AML-193 (cell line): ENCODE data around the gene TCF12.
"Not testable (repeated sequence)": the region's sequence is repeated elsewhere in the genome, so short reads cannot be mapped to it uniquely, and the experiment has no call there.

Experiments used
- DNase-seq, 2 experiments: peaks; one replicate each; lab custom pipeline; 2025; lab: John Stamatoyannopoulos, UW

The TCF12 gene

DNA sequence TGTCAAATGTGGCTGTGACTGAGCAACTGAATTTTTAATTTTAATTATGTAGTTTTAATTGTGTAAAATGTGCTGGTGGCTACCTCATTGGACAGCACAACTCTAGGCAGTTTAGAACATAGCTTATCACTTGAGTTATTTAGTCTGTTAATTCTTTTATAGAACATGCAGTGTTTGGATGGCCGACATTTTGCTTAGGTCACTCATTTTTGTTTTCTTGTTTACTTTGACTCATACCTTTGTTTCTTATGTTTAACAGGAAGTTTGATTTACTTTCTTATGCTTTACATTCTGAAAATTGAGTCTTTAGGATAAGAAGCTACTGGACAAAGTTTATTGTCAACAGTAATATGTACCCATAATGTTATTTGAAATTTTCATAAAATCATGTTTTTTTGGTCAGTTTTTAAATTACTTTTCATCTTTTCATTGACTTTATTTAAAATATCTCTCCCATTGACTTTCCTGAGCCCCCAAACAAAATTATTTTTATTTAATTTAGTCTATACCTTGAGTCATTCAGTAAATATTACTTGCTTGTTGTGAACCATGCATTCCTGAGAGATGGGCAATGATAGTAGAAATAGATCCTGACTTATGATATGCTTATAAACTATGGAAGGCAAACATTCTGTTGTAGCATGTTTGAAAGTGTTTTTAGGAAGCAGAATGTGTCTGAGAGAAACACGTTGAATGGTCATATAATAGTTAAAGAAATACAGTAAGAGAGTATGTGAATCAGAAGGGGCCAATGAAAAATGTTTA is 60.6 kb downstream of the TCF12 start:
- no peak for DNase-seq

DNA sequence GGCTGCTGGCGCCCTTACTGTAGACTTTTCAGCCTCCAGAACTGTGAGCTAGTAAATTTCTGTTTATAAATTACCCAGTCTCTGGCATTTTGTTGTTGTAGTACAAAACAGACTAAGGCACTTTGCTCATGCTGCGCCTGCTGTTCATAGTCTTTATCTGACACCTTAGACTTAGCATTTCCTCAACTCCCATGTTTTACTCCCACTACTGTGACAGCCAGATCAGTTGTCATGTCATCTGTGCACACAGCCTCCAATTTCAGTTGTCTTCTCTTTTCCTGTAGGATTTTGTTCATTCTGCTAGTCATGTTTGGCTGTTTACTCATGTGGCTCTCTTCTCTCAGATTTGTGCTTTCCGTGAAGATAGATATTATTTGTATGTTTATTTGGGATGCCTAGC is 62.0 kb downstream of the TCF12 start:
- DNase-seq = no peak

DNA sequence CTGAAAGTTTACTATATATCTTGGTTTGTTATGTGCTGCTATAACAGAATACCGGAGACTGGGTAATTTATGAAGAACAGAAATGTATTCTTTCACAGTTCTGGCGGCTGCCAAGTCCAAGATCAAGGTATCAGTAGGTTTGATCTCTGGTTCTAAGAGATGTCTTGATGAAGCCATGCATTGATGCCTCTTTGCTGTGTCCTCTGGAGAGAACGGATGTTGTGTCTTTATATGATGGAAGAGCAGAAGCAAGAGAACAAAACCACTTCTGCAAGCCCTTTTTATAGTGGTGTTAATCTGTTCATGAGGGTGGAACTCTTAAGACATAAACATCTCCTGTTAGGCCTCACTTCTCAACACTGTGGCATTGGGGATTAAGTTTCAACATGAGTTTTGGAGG is 62.7 kb downstream of the TCF12 start:
- no peak for DNase-seq

- DNase-seq = peak; percentile 10 to 37
These were observed 64.5 kb downstream of the TCF12 start for GRCh38 chr15:56982987-56983386.

GRCh38 chr15:56984681-56985481 is 66.4 kb downstream of the TCF12 start:
- peak; percentile 82 to 87 for DNase-seq

- DNase-seq = no peak
These were observed 67.4 kb downstream of the TCF12 start for GRCh38 chr15:56985856-56986255.

DNA sequence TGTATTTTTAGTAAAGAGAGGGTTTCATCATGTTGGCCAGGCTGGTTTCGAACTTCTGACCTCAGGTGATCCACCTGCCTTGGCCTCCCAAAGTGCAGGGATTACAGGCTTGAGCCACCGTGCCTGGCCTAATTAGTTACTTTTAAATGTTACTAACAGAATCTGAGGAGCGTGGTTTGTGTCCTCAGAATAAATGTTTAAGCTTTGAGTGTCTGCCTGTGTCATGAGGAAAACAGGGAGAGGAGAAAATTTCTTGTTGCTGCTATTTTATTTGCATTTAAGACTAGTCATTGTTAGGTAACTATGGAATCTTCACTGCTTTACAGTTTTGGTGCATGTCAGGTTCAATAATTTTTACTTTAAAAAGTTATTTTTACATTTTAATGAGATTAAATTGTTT is 68.8 kb downstream of the TCF12 start:
- no peak for DNase-seq

DNA sequence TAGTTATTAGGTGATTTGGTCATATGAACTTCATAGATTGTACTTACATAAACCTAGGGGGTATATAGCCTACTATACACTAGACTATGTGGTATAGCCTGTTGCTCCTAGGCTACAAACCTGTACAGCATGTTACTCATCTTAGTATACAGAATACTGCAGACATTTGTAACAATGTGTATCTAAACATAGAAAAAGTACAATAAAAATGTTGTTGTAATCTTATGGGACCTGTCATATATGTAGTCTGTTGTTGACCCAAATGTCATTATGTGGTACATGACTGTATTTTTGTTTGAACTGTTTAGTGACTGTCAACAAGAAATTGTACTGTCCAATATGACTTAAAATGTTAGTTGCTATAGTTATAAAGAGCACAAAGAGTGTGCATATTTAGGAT is 69.8 kb downstream of the TCF12 start:
- no peak for DNase-seq

- peak in 1 of 2 experiments; percentile 32 for DNase-seq
These were observed 71.0 kb downstream of the TCF12 start for GRCh38 chr15:56989411-56989924.

DNA sequence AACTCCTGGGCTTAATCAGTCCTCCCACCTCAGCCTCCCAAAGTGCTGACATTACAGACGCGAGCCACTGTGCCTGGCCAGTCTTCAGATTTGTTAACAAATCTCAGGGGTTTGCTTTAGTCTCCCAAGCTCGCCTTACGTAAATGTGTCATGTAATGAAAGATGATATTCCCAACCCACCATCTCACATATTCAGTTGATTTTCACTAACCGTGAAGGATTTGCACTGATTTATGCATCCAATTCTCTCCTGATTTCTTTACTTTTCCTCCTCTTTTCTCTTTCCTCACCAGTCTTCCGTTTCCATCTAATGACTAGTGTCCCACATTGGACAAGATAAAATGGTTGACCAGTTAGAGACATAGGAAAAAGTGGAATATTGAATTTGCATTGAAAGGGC is 72.6 kb downstream of the TCF12 start:
- no peak for DNase-seq

GRCh38 chr15:56992725-56993124 is 74.3 kb downstream of the TCF12 start:
- peak; percentile 74 to 80 for DNase-seq

DNA sequence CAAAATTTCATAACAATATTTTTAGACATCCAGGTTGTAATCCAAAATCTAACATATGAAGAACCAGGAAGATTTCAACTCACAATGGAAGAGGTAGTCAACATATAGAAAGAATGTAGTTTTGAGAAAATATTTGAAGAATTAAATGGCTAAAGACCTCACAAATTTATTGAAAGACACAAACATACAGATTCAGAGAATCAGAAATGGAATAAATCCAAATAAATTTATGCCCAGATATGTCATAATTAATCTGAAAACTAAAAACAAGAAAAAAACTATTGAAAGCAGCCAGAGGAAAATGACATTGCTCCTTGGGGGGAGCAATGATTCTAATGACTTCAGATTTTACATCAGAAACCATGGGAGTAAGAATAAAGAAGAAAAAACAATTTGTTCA is 75.8 kb downstream of the TCF12 start:
- DNase-seq = no peak

GRCh38 chr15:56996093-56996492 is 77.6 kb downstream of the TCF12 start:
- no peak for DNase-seq

DNA sequence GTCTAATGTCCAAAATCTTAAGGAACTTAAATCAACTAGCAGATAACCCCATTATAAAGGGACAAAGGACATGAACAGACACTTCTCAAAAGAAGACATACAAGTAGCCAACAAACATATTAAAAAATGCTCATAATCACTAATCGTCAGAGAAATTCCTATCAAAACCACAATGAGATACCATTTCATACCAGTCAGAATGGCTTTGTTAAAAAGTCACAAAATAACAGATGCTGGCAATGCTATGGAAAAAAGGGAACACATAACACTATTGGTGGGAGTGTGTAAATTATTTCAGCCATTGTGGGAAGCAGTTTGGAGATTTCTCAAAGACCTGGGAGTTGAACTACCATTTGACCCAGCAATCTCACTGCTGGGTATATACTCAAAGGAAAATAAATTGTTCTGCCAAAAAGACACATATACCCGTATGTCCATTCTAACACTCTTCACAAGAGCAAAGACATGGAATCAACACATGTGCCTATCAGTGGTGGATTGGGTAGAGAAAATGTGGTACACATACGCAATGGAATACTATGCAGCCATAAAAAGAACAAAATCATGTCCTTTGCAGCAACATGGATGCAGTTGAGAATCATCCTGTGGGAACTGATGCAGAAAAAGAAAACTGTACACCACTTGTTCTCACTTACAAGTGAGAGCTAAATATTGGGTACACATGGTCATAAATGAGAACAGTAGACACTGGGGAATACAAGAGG is 78.5 kb downstream of the TCF12 start:
- DNase-seq = no peak

DNA sequence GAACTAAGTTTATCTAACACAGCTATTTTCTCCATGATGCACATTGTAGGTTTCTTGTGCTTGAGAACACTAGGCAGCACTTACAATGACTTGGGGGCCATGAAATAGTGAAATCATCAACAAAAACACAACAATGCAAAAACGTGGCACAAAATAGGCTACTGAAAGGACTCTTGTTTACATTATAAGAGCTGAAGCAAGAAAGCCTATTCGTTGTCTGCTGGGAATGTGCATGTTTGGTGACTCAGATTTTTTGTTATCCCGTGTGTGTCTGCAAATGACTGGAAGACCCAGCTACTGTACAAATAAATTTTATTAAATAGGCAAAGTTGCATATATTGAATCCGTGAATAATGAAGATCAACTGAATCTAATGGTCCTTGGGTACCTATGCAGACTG is 85.0 kb downstream of the TCF12 start:
- DNase-seq = no peak

DNA sequence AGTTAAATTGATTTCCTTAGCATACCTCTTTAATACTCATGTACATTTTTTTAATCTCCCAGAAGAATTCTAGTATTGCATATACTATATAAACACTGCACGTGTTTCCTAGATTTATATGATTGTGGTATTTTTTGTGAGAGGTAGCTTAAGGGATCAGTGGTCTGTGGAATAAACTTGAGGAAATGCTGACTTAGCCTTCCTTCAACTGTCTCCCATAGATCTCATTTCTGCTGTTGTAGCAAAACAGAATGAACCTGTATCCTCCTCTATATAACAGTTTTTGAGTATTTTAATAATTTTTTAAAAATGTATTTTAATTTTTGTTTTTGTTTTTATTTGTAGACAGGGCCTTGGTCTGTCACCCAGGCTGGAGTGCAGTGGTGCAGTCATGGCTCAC is 86.8 kb downstream of the TCF12 start:
- DNase-seq = no peak

DNA sequence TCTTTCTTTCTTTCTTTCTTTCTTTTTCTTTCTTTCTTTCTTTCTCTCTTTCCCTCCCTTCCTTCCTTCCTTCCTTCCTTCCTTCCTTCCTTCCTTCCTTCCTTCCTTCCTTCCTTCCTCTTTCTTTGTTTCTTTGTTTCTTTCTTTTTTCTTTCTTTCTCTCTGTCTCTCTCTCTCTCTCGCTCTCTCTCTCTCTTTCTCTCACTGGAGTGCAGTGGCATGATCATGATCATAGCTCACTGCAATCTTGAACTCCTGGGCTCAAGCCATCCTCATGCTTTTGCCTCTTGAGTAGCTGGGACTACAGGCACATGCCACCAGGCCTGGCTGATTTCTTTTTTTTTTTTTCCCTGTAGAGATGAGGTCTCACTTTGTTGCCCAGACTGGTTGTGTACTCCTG is 89.4 kb downstream of the TCF12 start:
- not testable (repeated sequence) for DNase-seq

GRCh38 chr15:57010724-57011123 is 92.3 kb downstream of the TCF12 start:
- no peak for DNase-seq

GRCh38 chr15:57012556-57012955 is 94.1 kb downstream of the TCF12 start:
- DNase-seq = peak; percentile 58

DNA sequence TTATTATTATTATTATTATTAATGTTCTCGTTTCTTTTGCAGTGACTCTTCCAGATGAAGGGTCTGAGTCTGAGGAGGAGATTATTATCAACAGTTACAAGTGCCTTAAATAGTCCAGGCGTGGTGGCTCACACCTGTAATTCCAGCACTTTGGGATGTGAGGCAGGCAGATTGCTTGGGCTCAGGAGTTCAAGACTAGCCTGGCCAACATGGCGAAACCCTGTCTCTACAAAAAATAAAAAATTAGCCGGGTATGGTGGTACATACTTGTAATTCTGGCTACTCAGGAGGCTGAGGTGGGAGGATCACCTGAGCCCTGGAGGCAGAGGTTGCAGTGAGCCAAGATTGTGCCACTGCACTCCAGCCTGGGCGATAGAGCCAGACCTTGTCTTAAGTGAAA is 96.5 kb downstream of the TCF12 start:
- DNase-seq = not testable (repeated sequence)

GRCh38 chr15:57015360-57015759 is 96.9 kb downstream of the TCF12 start:
- no peak for DNase-seq

DNA sequence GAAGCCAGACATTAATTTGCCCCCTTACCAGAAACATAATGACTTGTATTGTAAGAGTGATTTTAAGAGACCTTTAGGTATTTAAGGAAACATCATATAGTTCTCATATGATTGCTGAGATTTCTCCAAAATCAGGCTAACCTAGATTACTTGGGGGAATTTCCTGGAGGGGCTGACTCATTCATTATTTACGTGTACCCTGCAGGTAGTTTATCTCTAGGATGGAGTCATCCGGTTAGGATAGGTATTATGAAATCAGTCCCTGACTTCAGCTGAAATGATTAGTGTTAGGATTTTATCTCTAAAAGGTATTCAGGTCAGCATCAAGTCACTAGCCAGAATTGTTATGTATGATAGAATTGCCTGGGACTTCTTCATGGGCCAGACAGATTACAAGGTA is 97.5 kb downstream of the TCF12 start:
- DNase-seq = no peak

DNA sequence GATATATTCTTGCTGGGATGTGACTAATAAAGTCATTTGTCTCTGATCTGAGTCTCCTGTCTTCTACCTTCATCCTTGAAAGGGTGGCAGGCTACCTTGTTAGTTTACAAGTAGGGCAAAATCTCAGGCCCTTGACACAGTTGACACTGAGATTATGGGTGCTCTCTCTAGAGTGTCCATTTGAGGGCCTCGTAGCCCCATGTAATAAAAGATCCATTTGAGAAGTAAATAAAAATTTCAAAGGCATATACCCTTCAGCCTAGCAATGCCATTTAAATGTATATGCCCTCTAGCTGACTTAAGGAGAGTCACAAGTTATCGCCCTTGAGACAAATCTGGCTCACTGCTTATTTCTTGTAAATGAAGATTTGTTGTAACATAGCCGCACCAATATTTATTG is 98.6 kb downstream of the TCF12 start:
- DNase-seq = peak; percentile 15 to 25
